ENCODE data around the gene PCSK5.
"Not testable (repeated sequence)": the region's sequence is repeated elsewhere in the genome, so short reads cannot be mapped to it uniquely, and the experiment has no call there.

The PCSK5 gene

DNA sequence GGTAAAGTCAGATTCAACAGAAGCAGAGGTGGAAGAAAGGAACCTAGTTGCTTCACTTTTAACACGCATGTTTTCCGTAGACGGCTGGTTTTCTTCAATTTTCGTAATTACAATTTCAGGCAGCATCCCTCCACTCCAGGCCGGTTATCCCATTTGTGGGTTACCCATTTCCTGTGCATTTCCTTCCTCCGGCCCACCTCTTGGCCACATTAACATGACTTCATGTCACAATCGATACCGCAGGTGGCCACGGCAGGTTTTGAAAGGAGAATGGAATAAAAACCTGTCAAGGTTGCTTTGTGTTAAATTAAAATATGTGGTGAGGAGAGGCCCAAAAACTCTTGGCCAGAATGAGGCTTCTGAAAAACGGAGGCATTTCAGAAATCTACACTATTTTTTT is 130.2 kb downstream of the PCSK5 start:
- no peak for DNase-seq

DNA sequence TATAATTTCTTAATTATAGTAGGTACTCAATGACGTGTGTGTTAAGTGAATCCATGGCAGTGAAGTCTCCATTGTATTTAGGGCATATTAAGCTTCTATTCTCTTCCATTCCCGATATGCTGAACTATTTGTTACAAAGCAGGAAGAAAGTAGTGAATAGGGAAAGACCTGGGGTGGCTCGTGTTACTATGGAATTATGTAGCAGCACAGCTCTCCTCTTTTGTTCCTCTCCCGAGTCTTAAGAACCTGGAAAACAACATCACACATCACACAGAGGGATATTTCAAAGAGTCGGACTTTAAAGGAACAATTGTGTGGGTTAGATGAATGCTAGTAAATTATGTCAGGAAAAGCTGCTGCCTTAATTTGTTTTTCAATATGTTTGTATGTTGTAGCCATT is 131.8 kb downstream of the PCSK5 start:
- DNase-seq: no peak

DNA sequence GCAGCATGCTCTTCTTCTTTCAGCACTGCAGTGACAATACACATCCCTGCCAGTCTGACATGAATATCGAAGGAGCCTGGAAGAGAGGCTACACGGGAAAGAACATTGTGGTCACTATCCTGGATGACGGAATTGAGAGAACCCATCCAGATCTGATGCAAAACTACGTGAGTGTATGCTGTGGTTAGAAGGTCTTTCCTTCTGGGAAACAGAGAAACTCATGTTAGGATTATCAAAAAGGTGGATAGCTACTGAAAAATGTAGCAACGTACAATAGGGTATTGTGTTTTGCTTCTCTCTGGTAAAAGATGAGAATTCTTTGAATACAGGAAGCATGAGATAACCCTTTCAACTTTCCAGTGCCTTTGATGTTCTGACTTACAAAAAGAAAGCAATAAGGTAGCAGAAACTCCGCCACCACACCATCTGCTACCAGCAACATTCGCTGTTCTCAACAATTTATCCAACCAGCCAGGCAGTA is 133.3 kb downstream of the PCSK5 start:
- peak; percentile 8 for DNase-seq

DNA sequence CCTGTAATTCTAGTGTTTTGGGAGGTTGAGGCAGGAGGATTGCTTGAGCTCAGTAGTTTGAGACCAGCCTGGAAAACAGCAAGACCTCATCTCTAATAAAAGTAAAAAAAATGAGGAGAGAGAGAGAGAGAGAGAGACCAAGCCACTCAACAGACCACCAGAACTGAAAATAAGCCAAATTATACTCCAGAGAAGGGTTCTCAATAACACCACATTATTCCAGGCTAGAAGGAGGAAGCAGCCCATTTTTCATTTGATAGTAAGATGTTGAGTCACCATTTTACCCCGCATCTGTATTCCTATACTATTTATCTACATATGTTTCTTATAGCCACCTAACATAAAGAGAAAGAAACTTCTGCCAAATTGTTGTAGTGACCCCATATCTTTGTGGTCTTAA is 134.8 kb downstream of the PCSK5 start:
- DNase-seq: no peak

DNA sequence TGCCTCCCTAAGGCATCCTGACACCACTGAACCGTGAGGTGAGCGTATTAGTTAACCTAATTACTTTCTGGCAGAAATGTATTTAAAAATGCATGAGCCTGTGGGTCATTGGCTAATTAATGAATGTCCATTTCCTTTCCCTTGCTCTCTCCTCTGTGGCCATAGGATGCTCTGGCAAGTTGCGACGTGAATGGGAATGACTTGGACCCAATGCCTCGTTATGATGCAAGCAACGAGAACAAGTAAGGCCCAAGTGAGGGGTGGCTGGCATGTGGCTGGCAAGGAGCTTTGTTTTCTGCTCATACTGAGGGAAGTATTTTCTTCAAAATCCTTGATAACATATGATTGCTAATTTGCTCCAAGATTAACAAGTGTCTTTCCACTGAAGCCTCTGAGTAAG is 136.3 kb downstream of the PCSK5 start:
- DNase-seq: no peak

DNA sequence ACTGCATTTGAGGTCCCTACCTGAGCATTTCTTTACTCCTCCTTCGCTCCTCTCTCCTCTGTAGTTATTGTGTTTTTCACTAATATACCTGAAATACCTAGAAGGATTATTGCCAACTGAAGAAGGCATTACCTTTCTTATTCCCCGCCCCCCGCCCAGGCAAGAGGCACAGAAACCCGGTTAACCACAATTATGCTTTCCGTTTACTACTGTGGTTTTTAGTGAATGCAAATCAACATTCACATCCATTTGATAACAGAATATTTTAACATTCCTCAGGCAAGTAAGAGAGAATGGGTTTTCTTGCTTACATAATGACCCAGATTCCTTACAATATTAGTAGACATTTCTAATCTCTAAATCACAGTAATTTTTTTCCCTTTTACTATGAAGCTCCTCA is 136.9 kb downstream of the PCSK5 start:
- DNase-seq: no peak

DNA sequence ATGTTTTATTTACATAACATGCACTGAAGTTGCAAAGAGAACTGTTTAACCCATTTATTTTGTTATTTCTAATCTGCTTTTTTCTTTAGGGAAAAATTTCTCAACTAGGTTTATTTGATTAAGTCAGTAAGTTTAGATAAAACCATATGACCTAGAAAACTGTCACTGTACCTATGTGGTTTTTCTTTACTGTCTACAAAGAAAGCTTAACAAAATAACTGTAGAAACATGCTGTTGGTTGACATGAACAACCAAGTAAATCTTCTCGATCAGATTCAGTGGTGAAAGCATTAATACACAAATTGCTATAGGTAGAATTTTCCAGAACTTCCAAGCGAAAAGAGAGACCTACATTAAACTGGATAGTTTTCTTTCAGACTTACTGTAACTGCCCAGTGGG is 137.4 kb downstream of the PCSK5 start:
- DNase-seq: no peak

DNA sequence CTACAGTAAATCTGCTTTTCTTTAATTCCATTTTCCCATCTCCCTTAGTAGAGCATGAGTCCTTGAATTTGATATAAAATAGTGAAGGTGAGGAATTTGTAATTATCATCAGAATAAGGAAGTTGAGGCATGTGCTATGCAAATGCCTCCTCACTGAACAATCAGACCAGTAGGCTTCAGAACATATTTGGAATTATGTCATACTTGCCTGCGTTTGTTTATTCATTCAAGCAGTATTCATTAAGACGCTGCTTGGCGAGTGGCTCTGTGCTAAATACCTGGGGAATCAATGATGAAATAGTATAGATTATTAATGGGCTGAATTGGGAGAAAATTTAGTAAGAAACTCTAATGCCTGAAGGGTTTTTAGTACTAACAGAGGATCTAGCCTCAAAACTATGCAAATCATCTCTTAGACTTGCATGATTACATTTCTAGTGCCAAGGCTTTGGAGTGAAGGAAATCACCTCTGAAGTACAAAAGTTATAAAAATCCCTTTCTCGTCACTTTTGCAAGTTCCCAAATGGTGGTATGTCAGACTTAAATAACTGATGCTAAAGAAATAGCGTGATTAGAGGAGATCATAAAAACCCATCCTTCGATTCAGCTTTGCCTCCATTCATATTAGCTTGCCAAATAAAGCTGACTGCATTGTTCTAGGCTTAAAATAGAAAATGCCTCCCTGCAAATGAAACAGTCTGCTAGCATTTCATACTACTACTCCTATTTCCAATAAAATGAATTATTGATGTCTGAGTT is 141.7 kb downstream of the PCSK5 start:
- DNase-seq: no peak

DNA sequence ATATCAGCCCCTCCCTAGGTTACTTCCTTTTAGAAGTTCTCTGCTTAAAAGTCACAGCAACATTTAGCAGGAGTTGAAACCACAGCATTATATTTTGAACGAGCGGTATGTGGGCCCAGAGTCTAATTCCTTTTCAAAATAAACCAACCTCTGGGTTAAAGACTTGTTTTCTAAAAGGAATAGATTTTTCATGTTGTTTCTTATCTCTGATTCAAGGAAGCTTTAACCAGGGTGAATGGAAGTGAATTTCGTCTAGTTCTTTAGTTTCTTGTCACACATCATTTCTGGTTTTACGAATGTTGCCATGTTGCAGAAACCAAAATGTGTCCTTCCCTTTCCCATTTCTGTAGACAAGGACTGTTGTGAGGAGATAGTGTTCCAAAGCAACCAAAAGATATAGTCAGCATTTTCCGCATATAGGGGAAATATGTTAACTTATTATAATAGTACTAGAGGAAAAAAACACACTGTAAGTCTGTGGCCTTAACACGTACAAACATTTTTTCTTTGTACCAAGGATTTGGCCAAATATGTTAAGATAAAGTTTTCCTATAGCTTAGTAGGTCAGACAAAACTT is 142.4 kb downstream of the PCSK5 start:
- DNase-seq: no peak

DNA sequence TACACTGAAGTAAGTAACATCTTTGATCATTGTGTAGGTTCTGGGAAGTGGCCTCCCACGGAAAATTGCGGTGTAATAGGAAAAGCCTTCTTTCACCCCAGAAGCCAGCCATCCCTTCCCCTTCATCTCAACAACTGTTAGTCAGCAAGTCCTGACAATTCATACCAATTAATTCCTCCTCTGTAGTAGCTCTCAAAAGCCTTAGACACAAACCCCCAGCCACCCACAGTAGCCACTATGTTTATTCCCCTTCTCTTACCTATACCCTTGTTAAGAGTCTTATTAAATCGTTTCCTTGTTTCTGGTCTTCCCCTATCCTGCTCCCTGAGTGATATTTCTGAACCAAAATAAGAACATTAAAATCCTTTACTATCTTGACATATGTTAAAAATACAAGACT is 143.6 kb downstream of the PCSK5 start:
- no peak for DNase-seq

DNA sequence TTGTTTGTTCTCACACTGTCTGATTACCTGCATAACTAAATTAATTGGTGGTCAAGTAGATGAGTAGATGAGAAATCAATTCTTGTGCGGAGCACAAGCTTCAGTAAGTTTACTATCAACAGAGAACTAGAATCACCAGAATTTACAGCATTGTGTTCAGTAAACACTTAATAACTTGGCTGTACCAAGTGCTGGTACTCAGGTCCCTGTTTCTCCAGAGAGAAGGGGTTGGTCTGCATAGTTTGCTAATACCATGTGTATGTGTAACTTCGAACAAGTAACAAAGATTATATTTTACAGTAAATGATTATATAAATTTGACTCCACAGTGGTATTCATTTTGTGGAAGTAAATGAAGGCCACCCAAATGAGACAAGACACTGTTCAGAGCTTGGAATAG is 146.3 kb downstream of the PCSK5 start:
- no peak for DNase-seq

DNA sequence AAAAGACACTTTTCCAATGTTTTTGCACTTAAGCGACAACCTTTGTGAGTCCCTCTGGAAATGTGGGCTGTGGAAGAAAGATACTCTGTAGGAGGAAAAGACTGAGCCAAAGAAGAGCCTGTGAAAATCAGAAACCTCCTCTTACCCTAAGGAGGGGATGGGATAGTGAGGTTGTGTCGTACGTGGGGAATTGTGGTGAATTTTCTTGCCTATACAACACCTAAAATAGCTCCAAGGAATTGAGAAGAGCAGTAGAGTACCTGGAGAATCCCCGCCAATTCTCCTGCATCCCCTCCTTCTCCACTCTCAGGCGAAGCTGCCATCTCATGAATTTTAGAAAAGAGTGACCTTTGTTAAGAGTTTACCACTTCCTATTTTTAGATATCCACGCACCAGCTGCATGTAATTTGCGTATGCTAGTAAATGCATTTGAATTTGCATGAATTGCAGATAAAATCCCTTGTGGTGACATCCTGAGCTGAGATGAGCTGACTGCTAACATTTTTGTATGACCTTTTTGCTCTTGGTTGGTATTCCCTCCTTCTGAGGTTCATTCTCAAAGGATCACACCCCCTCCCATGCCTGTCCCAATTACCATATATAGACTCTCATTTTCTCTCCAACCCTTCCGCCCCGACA is 147.2 kb downstream of the PCSK5 start:
- DNase-seq: no peak

DNA sequence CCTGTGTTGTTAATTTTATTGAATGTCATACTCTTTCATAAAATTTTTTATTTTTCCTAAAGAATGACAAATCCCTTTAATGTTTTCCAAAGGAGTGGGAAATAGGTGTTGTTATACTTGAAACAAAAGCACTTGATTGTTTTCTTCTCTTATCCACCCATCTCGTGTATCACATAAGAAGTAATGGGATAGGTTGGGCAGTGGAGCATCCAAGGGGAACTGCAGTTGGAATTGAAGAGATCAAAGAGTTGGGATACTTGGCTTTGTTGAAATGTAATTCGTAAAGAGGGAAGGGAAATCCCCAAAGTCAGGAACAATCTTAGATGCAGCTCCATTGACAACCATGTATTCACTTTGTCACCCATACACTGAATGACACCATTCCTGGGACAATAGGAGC is 148.0 kb downstream of the PCSK5 start:
- no peak for DNase-seq

DNA sequence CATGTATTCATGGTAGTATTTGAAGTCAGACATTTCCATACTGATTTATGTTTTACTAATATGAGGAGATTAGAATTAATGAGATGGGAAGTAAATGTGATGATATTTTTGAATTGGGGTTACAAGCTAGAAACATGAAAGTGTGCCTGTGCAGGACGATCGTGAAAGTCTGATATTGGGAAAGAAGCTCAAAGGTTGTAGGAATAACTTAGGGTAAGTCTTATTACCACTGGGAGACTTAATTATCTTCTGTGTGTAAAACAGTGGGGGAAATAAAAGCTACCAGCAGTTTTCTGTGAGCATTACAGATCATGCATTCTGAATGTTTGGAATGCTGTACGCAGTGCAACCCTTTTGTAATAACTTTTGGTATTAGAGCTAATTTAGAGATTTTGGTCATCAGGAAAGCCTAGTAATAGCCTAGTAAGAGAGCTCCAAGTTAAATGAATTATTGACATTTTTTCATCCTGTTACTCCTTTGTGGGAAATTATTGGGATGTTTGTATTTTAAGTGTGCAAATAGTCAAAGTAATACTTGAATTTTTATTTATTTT is 153.9 kb downstream of the PCSK5 start:
- no peak for DNase-seq

DNA sequence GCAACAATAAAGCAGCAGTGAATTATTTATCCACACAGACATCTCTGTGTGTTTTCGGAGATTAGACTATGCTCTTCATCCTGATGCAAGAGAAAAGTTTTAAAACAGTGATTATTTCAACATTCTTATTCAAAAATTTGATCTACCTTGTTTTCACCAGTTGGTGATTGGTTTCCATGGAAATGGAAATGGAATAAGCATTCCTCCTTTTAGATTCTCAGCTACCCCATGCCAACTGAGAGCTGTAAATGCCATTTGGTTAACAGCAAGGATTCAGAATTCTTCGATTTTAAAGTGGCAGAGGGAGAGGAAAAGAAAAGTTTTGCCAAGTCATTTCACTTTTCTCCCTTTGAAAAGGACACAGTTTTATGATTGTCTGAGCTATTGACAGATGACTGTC is 154.7 kb downstream of the PCSK5 start:
- no peak for DNase-seq

DNA sequence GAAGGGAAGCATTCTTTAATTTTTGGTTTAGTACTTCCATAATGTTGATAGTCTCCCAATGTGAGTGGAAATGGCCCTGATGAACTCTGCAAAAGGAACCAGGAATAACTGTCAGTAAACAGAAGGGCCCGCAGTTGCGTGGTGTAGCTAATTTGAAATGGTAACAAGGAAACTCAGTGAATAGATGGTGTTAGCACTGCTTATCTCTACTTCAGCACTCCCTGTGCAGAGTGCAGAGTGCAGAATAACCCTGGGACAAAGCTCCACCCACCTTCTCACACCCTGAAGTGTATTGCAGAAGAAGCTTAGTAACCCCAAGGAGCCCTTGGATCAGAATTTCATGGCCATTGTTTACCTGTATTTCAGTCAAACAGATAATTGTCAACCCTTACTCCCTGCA is 158.9 kb downstream of the PCSK5 start:
- no peak for DNase-seq

DNA sequence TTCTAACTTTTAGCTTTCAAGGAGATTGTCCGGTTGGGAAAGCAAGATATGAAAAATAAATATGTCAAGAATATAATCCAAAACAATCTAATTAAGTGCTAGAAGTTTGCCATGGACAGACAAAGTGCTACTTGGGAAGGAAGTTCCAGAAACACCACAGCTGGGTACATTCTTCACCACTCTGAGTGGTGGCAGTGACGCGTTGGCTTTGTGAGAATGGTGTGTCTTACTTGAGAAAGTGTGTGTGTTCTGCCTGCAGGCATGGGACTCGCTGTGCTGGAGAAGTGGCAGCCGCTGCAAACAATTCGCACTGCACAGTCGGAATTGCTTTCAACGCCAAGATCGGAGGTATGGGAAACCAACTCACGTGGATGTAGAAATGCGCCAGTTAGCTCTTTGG is 177.2 kb downstream of the PCSK5 start:
- DNase-seq: no peak

DNA sequence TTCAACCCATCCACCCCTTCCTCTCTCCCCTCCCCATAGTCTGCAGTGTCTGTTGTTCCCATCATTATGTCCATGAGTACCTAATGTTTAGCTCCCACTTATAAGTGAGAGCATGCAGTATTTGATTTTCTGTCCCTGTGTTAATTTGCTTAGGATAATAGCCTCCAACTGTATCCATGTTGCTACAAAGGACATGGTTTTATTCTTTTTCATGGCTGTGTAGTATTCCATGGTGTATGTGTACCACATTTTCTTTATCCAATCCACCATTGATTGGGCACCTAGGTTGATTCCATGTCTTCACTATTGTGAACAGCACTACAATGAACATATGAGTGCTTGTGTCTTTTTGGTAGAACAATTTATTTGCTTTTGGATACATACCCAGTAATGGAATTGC is 187.1 kb downstream of the PCSK5 start:
- DNase-seq: no peak

DNA sequence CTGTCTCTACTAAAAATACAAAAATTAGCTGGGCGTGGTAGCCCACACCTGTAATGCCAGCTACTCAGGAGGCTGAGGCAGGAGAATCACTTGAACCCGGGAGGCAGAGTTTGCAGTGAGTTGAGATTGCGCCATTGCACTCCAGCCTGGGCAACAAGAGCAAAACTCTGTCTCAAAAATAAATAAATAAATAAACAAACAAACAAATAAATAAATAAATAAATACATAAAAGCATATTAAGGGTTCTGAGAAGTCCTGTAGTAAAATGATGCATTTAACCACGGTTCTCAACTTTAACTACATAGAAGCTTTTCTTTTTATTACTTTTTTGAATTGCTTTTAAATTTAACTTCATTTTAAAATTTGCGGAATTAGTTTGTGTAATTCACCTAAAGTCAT is 190.8 kb downstream of the PCSK5 start:
- DNase-seq: not testable (repeated sequence)

DNA sequence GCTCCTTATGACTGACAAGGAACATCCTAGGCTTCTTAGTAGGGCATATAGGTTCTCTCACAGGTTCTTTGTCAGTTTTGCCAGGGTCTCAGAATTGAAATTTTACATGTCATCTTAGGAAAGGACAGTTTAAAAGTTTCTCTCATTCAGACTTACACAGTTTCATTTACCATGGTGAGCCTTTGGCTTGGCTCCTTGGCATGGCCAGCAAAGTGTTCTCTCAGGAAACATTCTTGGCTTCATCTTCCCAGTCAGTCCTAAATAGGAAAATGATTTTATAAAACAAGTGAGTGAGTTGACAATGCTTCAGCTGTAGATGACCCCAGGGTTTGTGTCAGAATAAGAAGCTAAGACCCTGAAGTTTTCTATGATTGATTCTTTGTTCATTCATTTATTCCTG is 191.6 kb downstream of the PCSK5 start:
- no peak for DNase-seq

DNA sequence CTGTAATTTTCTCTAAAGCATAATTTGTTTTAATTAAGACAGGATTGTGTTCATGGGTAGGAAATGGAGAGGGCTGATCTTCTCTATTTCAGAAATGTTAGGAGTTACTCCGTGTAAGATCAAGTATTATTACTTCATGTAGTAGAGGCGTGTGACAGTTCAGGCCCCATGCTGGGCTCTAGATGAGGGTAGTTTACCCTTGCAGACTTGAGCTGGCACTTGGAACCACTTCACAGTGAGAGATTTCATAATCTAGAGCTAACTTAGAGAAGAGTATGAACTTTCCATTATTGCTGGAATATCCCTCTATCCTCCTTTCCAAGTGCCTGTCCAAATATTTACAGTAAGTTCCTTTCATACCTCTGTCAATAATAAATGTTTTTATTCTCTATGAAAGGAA is 195.1 kb downstream of the PCSK5 start:
- no peak for DNase-seq

DNA sequence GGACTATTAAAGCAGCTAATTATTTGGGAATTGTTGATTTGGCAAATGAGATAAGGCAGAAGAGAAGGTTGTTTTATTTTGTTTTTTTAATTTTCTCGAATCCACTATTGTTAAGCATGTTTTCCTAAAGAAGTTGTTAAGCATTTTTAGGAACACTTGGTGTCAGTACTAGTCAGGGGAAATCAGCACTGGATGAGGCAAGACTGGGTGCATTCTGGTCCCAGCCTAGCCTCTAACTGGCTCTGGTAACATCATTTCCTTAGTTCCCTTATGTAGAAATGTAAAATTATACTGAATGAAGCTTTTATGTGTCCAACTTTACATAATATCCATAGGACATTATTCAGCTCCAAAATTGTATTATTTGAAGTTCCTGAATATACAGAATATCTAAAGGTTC is 196.1 kb downstream of the PCSK5 start:
- DNase-seq: no peak

DNA sequence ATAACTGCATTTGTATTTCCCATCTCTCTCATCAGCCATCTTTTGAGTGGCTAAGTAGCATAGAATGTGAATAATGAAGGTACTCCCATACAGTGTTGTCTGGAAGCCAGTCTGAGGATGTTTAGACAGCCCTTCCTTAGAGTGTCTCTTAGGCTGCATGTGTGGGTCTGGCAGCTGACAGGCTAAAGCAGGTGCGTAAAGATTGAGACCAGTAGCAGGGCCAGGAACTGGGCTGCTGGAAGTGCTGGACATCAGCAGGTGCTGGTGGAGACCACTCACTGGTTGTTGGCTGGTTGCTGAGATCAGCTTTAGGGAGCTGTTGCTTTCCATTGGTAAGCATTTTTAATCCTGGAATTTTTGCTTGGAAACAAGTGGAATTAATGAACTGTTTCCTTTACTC is 197.5 kb downstream of the PCSK5 start:
- DNase-seq: no peak

DNA sequence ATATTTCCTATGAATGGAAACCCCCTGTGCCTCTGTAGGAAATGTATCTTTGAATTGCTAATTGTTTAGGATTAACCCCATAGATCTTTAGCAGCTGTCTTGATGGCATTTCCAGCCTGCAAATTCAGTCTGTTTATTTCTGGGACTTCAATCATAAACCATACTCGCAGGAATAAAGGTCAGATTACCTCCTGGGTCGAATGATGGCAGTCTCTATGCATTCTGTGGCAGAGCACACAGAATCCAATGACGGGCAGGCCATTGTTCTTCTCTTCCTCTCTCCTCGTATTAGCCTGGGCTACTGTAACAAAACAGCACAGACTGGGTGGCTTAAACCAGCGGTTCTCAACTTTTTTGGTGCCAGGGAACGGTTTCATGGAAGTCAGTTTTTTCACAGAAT is 199.9 kb downstream of the PCSK5 start:
- no peak for DNase-seq

Data from effector CD4-positive, alpha-beta T cell (primary cell).